Mesenchymal stem cell (in vitro differentiated cells and primary cell): ENCODE measurements around the gene CNR1.

Experiments used
- DNase-seq: peaks from one replicate; pipeline ENCODE4 v3.0.0-alpha.2; 2013
- H2AFZ ChIP-seq: one replicate; pipeline ENCODE4 v1.6.1; 2013; ENCODE audit warnings: low read depth, mild to moderate bottlenecking, control low read depth, inconsistent platforms, low read length, moderate library complexity
- H2AK5ac ChIP-seq: 2 replicates; pipeline ENCODE4 v1.6.1; 2013; ENCODE audit warnings: low read length, moderate library complexity, mild to moderate bottlenecking, inconsistent platforms; ENCODE audit not compliant: severe bottlenecking
- H2BK120ac ChIP-seq: one replicate; pipeline ENCODE4 v1.6.1; 2013; ENCODE audit warnings: low read depth, mild to moderate bottlenecking, inconsistent platforms, low read length, moderate library complexity
- H2BK12ac ChIP-seq, 2 experiments: one replicate each; pipeline ENCODE4 v1.6.1; 2013; ENCODE audit warnings: inconsistent platforms in 2 of 2, low read length in 2 of 2, mild to moderate bottlenecking in 2 of 2, moderate library complexity in 2 of 2, control low read depth in 1 of 2
- H2BK15ac ChIP-seq: one replicate; pipeline ENCODE4 v1.6.1; 2013; ENCODE audit warnings: mild to moderate bottlenecking, low read depth, inconsistent platforms; ENCODE audit not compliant: poor library complexity, severe bottlenecking
- H2BK5ac ChIP-seq: 2 replicates; pipeline ENCODE4 v1.6.1; 2013; ENCODE audit warnings: low read depth, mild to moderate bottlenecking, low read length, control low read depth, inconsistent platforms; ENCODE audit not compliant: poor library complexity, severe bottlenecking
- H3K14ac ChIP-seq, 2 experiments: one replicate each; pipeline ENCODE4 v1.6.1; 2013; ENCODE audit warnings: inconsistent platforms in 2 of 2, low read length in 2 of 2, control low read depth in 1 of 2, mild to moderate bottlenecking in 1 of 2, moderate library complexity in 1 of 2
- H3K18ac ChIP-seq, 2 experiments: one replicate each; pipeline ENCODE4 v1.6.1; 2013; ENCODE audit warnings: inconsistent platforms in 2 of 2, low read length in 2 of 2, control low read depth in 1 of 2, low read depth in 1 of 2, mild to moderate bottlenecking in 1 of 2
- H3K23ac ChIP-seq, 2 experiments: one replicate each; pipeline ENCODE4 v1.6.1; 2013; ENCODE audit warnings: inconsistent platforms in 2 of 2, low read length in 2 of 2, mild to moderate bottlenecking in 2 of 2, moderate library complexity in 2 of 2, control low read depth in 1 of 2
- H3K27ac ChIP-seq: 2 replicates; pipeline ENCODE4 v1.5.1; 2013; ENCODE audit warnings: mild to moderate bottlenecking, moderate library complexity, low read length, control low read depth, inconsistent platforms; ENCODE audit not compliant: poor library complexity, severe bottlenecking
- H3K27me3 ChIP-seq, 2 experiments: 2 replicates each; pipeline versions ENCODE4 v1.6.1 to v1.7.0; 2013; ENCODE audit warnings: low read length in 2 of 2, mild to moderate bottlenecking in 2 of 2, moderate library complexity in 2 of 2, control low read depth in 1 of 2, inconsistent platforms in 1 of 2; ENCODE audit not compliant: control insufficient read depth in 1 of 2, insufficient read depth in 1 of 2
- H3K36me3 ChIP-seq, 2 experiments: 2 replicates each; pipeline versions ENCODE4 v1.6.1 to v1.7.0; 2013; ENCODE audit warnings: low read length in 2 of 2, control low read depth in 1 of 2, inconsistent platforms in 1 of 2, low read depth in 1 of 2, mild to moderate bottlenecking in 1 of 2; ENCODE audit not compliant: insufficient read depth in 2 of 2, control insufficient read depth in 1 of 2
- H3K4ac ChIP-seq, 2 experiments: one replicate each; pipeline ENCODE4 v1.6.1; 2013; ENCODE audit warnings: inconsistent platforms in 2 of 2, low read length in 2 of 2, mild to moderate bottlenecking in 2 of 2, moderate library complexity in 2 of 2, control low read depth in 1 of 2, low read depth in 1 of 2
- H3K4me1 ChIP-seq: 2 replicates; pipeline ENCODE4 v1.6.1; 2013; ENCODE audit warnings: low read depth, low read length, control low read depth; ENCODE audit not compliant: control insufficient read depth, insufficient read depth
- H3K4me2 ChIP-seq: 2 replicates; pipeline ENCODE4 v1.6.1; 2013; ENCODE audit warnings: low read length, mild to moderate bottlenecking, inconsistent platforms; ENCODE audit not compliant: poor library complexity, severe bottlenecking
- H3K4me3 ChIP-seq, 2 experiments: 2 replicates each; pipeline versions ENCODE4 v1.5.1 to v1.7.0; 2013; ENCODE audit warnings: low read length in 2 of 2, mild to moderate bottlenecking in 2 of 2, control low read depth in 1 of 2, low read depth in 1 of 2; ENCODE audit not compliant: insufficient read depth in 1 of 2
- H3K79me1 ChIP-seq: replicated peaks from 2 replicates; pipeline ENCODE4 v1.6.1; 2013; ENCODE audit warnings: mild to moderate bottlenecking, control low read depth, low read length, inconsistent platforms; ENCODE audit not compliant: poor library complexity, severe bottlenecking
- H3K9ac ChIP-seq: 2 replicates; pipeline ENCODE4 v1.7.0; 2013; ENCODE audit warnings: mild to moderate bottlenecking, low read length, moderate library complexity
- H3K9me3 ChIP-seq: 2 replicates; pipeline ENCODE4 v1.7.0; 2013; ENCODE audit warnings: mild to moderate bottlenecking, low read length; ENCODE audit not compliant: control insufficient read depth
- H4K8ac ChIP-seq: one replicate; pipeline ENCODE4 v1.6.1; 2013; ENCODE audit warnings: inconsistent platforms, mild to moderate bottlenecking, low read length, moderate library complexity
- H4K91ac ChIP-seq: one replicate; pipeline ENCODE4 v1.6.1; 2013; ENCODE audit warnings: mild to moderate bottlenecking, low read length, inconsistent platforms
- WGBS: methylation state at CpG from one replicate; pipeline ENCODE4 v1.1.7; 2013; ENCODE audit warnings: mixed read lengths; 5-methylcytosine and 5-hydroxymethylcytosine counted together

The CNR1 gene

GRCh38 chr6:88105741-88106340, 60.3 kb downstream of the CNR1 start:
- H2BK120ac ChIP-seq: no peak overlapping the region
- H3K9ac ChIP-seq: no peak overlapping the region
- no peak overlapping the region for H3K4ac ChIP-seq
- no peak overlapping the region for H2BK12ac ChIP-seq
- H3K14ac ChIP-seq: no peak overlapping the region
- 77% methylated on average over 4 of the region's 7 CpGs for WGBS
- no peak overlapping the region for H2AFZ ChIP-seq
- no peak overlapping the region for H4K8ac ChIP-seq
- no peak overlapping the region for H3K4me2 ChIP-seq
- H3K23ac ChIP-seq: no peak overlapping the region
- H2BK15ac ChIP-seq: no peak overlapping the region
- H2AK5ac ChIP-seq: no peak overlapping the region
- no peak overlapping the region for H2BK5ac ChIP-seq
- no peak overlapping the region for H3K4me3 ChIP-seq
- H4K91ac ChIP-seq: no peak overlapping the region
- H3K9me3 ChIP-seq: no peaks in the 10 kb centered on the region
- no peaks in the 10 kb centered on the region for H3K4me1 ChIP-seq
- H3K27ac ChIP-seq: no peak overlapping the region
- DNase-seq: no peak
- no peaks in the 10 kb centered on the region for H3K79me1 ChIP-seq
- no peaks in the 10 kb centered on the region for H3K36me3 ChIP-seq
- no peak overlapping the region for H3K18ac ChIP-seq
- peaks cover 0 to 4% of the 10 kb centered on the region in 2 experiments for H3K27me3 ChIP-seq
